B cell (primary cell): Measurements from ENCODE around the gene SNRNP48. TPM values are rescaled to one million over a fixed set of nuclear protein-coding genes. Genes with fewer than 3 reads are reported as not detected.

Source experiments
- ATAC-seq: fragments of 200-7000 bp; cut with Tn5 transposase; one replicate; pipeline ENCODE4 v1.10.0; 2021; ENCODE audit warnings: low read depth, mild to moderate bottlenecking, moderate number of reproducible peaks, moderate library complexity
- CTCF ChIA-PET: fragments of 350-600 bp; sonication (Branson Sonifier 250); formaldehyde crosslinking; loops from one replicate; lab custom pipeline; 2021; ENCODE audit warnings: antibody characterized with exemption, inconsistent platforms; lab: Charles Lee
- POLR2A ChIA-PET: fragments of 350-600 bp; sonication (Branson Sonifier 250); formaldehyde crosslinking; loops from one replicate; lab custom pipeline; 2021; ENCODE audit warnings: antibody characterized with exemption; lab: Charles Lee
- DNase-seq: peaks from one replicate; pipeline ENCODE4 v3.0.0; 2013
- H2AFZ ChIP-seq: 2 replicates; pipeline ENCODE4 v1.6.1; 2012; ENCODE audit warnings: mild to moderate bottlenecking, low read depth, low read length; ENCODE audit not compliant: insufficient read depth, poor library complexity, severe bottlenecking
- H3K27ac ChIP-seq, 2 donors: 1 replicate in 1 of 2; 2 replicates in 1 of 2; pipeline ENCODE4 v1.5.1; 2012 to 2013; ENCODE audit warnings: low read length in 2 of 2, mild to moderate bottlenecking in 2 of 2, moderate library complexity in 1 of 2
- H3K27me3 ChIP-seq, 4 experiments: fragments of 200-600 bp in 1 of 4; sonication (generic) in 1 of 4; replicated peaks in 1 of 4; 1 replicate in 2 of 4; 2 replicates in 2 of 4; pipeline versions ENCODE4 v1.6.1 to v1.7.0; 2013 to 2016; ENCODE audit warnings: low read length in 3 of 4, mild to moderate bottlenecking in 2 of 4, mixed read lengths in 1 of 4, moderate library complexity in 1 of 4; ENCODE audit not compliant: insufficient read depth in 4 of 4, control insufficient read depth in 3 of 4; ENCODE audit errors: control extremely low read depth in 1 of 4
- H3K36me3 ChIP-seq, 2 experiments: replicated peaks in 1 of 2; 1 replicate in 1 of 2; 2 replicates in 1 of 2; pipeline versions ENCODE4 v1.6.1 to v1.7.1; 2013; ENCODE audit warnings: low read length in 1 of 2; ENCODE audit not compliant: insufficient read depth in 2 of 2, control insufficient read depth in 1 of 2; ENCODE audit errors: control extremely low read depth in 1 of 2, extremely low read depth in 1 of 2
- H3K4me1 ChIP-seq, 2 donors: fragments of 200-600 bp in 1 of 2; sonication (generic) in 1 of 2; 1 replicate in 1 of 2; 2 replicates in 1 of 2; pipeline versions ENCODE4 v1.5.1 to v1.6.1; 2013 to 2017; ENCODE audit warnings: low read length in 2 of 2; ENCODE audit not compliant: control insufficient read depth in 2 of 2, insufficient read depth in 2 of 2
- H3K4me2 ChIP-seq: replicated peaks from 2 replicates; pipeline ENCODE3; 2012; ENCODE audit warnings: mild to moderate bottlenecking, low read depth, low read length; ENCODE audit not compliant: poor library complexity, severe bottlenecking
- H3K4me3 ChIP-seq, 5 experiments: fragments of 200-600 bp in 1 of 5; sonication (generic) in 1 of 5; 1 replicate in 3 of 5; 2 replicates in 2 of 5; pipeline versions ENCODE4 v1.5.1 to v1.7.0; 2011 to 2016; ENCODE audit warnings: low read length in 4 of 5, mild to moderate bottlenecking in 4 of 5, low read depth in 2 of 5, control low read depth in 1 of 5, moderate library complexity in 1 of 5; ENCODE audit not compliant: insufficient read depth in 1 of 5; ENCODE audit errors: control extremely low read depth in 1 of 5, extremely low read depth in 1 of 5
- H3K79me2 ChIP-seq: fragments of 200-600 bp; sonication (generic); one replicate; pipeline ENCODE4 v1.6.0; 2016; ENCODE audit warnings: low read length; ENCODE audit not compliant: control insufficient read depth, insufficient read depth
- H3K9ac ChIP-seq: fragments of 200-600 bp; sonication (generic); 2 replicates; pipeline ENCODE4 v1.6.1; 2017; ENCODE audit warnings: mild to moderate bottlenecking, low read length, moderate library complexity
- H3K9me3 ChIP-seq, 3 donors: one replicate each; pipeline versions ENCODE4 v1.6.1 to v1.7.1; 2013; ENCODE audit warnings: low read length in 2 of 3; ENCODE audit not compliant: control insufficient read depth in 2 of 3, insufficient read depth in 1 of 3; ENCODE audit errors: control extremely low read depth in 1 of 3
- H4K20me1 ChIP-seq: 2 replicates; pipeline ENCODE4 v1.6.0; 2012; ENCODE audit warnings: mild to moderate bottlenecking, low read length; ENCODE audit not compliant: insufficient read depth, control insufficient read depth, poor library complexity, severe bottlenecking
- H3K27ac Mint-ChIP-seq: one replicate; pipeline ENCODE4 v1.8.0; 2021; ENCODE audit warnings: mixed read lengths
- H3K27me3 Mint-ChIP-seq: one replicate; pipeline ENCODE4 v1.8.0; 2021; ENCODE audit warnings: mixed read lengths
- H3K4me1 Mint-ChIP-seq: one replicate; pipeline ENCODE4 v1.8.0; 2021; ENCODE audit warnings: mixed read lengths
- H3K4me3 Mint-ChIP-seq: one replicate; pipeline ENCODE4 v1.8.0; 2021; ENCODE audit warnings: mixed read lengths
- H3K9me3 Mint-ChIP-seq: one replicate; pipeline ENCODE4 v1.8.0; 2022; ENCODE audit warnings: mixed read lengths; ENCODE audit not compliant: insufficient read depth
- CTCF ChIP-seq: fragments of 200-600 bp; IDR thresholded peaks from one replicate; pipeline ENCODE4 v1.8.0; 2022; ENCODE audit warnings: antibody characterized with exemption, mild to moderate bottlenecking
- EZH2 ChIP-seq: IDR thresholded peaks from 2 replicates; pipeline ENCODE4 v1.6.1; 2012; ENCODE audit warnings: borderline replicate concordance, low read depth, mild to moderate bottlenecking, moderate library complexity, low read length; ENCODE audit not compliant: insufficient read depth, poor library complexity, severe bottlenecking
- WGBS: methylation state at CpG from one replicate; pipeline ENCODE4 v1.1.5; 2013; ENCODE audit warnings: missing lambda C conversion rate; ENCODE audit not compliant: insufficient coverage; 5-methylcytosine and 5-hydroxymethylcytosine counted together
- intact Hi-C: fragments of 100-400 bp; cut with micrococcal nuclease; formaldehyde crosslinking; loops from one replicate; pipeline ENCODE4 v1.10.0; 2022
- polyA plus RNA-seq: library from polyadenylated mRNA; depleted of rRNA; stranded (reverse); fragments of >200 nt; gene quantifications from 2 replicates; pipeline ENCODE4 v1.2.3, GENCODE V29; 2012
- total RNA-seq, 2 donors: library from RNA; stranded (reverse); fragments of 120-200 nt in 1 of 2; gene quantifications; 1 replicate in 1 of 2; 2 replicates in 1 of 2; pipeline versions ENCODE4 v1.2.3 to v1.2.4, GENCODE V29; 2013 to 2022

The SNRNP48 gene
- total and polyA plus RNA-seq, 2 donors (not counting 1 experiment from before 2014, with no cell fraction given) = 8.9 to 22.9 TPM

GRCh38 chr6:7566107-7566506, 23.9 kb upstream of the SNRNP48 start:
- H3K27me3 Mint-ChIP-seq = peaks cover 61% of the 10 kb centered on the region
- no peak overlapping the region for H3K4me3 Mint-ChIP-seq
- no peaks in the 10 kb centered on the region for H4K20me1 ChIP-seq
- ChIA-PET CTCF (interaction anchor here (1.0 kb wide), 1 partner anchor 8 kb away, joined by 3 read pairs; no protein-coding TSS in a partner anchor), POLR2A (no interaction called here)
- no peaks in the 10 kb centered on the region for H3K9me3 Mint-ChIP-seq
- no peak for ATAC-seq
- H3K27ac ChIP-seq = no peak overlapping the region
- H3K27me3 ChIP-seq = peaks cover 0 to 5% (median 5%) of the 10 kb centered on the region in 4 experiments
- no peak for DNase-seq
- TF ChIP-seq EZH2 (no peak), CTCF (no peak)
- peaks cover 0 to 5% of the 10 kb centered on the region in 2 experiments for H3K36me3 ChIP-seq
- no peak overlapping the region for H3K27ac Mint-ChIP-seq
- no peaks in the 10 kb centered on the region for H3K4me1 ChIP-seq
- H3K4me3 ChIP-seq = no peak overlapping the region
- intact Hi-C loops = no loop called here
- H3K4me2 ChIP-seq = no peak overlapping the region
- WGBS = no CpG with 5 or more reads among the region's 2 CpGs
- H2AFZ ChIP-seq = no peak overlapping the region
- H3K9ac ChIP-seq = no peak overlapping the region
- no peaks in the 10 kb centered on the region for H3K4me1 Mint-ChIP-seq
- no peaks in the 10 kb centered on the region for H3K9me3 ChIP-seq
- no peaks in the 10 kb centered on the region for H3K79me2 ChIP-seq

GRCh38 chr6:7566617-7567173, 23.3 kb upstream of the SNRNP48 start:
- no peak for TF ChIP-seq CTCF
- no peak for TF ChIP-seq EZH2
- intact Hi-C loops = no loop called here
- CTCF ChIA-PET = interaction anchor here (1.0 kb wide), 1 partner anchor 9 kb away, joined by 3 read pairs; no protein-coding TSS in a partner anchor

More at GRCh38 chr6:7566617-7567173, 23.3 kb upstream of the SNRNP48 start:
- H3K27ac ChIP-seq = no peak overlapping the region
- no peak overlapping the region for H3K9ac ChIP-seq
- H4K20me1 ChIP-seq = no peaks in the 10 kb centered on the region
- no peaks in the 10 kb centered on the region for H3K9me3 ChIP-seq
- H2AFZ ChIP-seq = no peak overlapping the region
- no peak overlapping the region for H3K4me2 ChIP-seq
- Mint-ChIP-seq H3K9me3 (no peaks in the 10 kb centered on the region), H3K4me1 (no peaks in the 10 kb centered on the region), H3K4me3 (no peak overlapping the region), H3K27ac (no peak overlapping the region), H3K27me3 (peaks cover 55% of the 10 kb centered on the region)
- H3K4me1 ChIP-seq = no peaks in the 10 kb centered on the region
- 92% methylated on average over 2 of the region's 4 CpGs for WGBS
- H3K36me3 ChIP-seq = peaks cover 0 to 7% of the 10 kb centered on the region in 2 experiments
- H3K79me2 ChIP-seq = no peaks in the 10 kb centered on the region
- peaks cover 0 to 5% (median 2%) of the 10 kb centered on the region in 4 experiments for H3K27me3 ChIP-seq
- DNase-seq = no peak
- POLR2A ChIA-PET = no interaction called here
- H3K4me3 ChIP-seq = no peak overlapping the region
- ATAC-seq = no peak
